HG02571 (cell line): ENCODE data around the gene PABPN1L.

Experiments used
- ATAC-seq: cut with Tn5 transposase; IDR thresholded peaks from one replicate; pipeline ENCODE4 v1.9.1; 2021; ENCODE audit warnings: mild to moderate bottlenecking, moderate library complexity; ENCODE audit not compliant: unreplicated experiment

Gene PABPN1L

GRCh38 chr16:88884569-88885271 lies 18.3 kb upstream of the PABPN1L start:
- no peak for ATAC-seq

- no peak for ATAC-seq
These were observed 17.5 kb upstream of the PABPN1L start for GRCh38 chr16:88883946-88884345.

- ATAC-seq = no peak
These were observed 16.8 kb upstream of the PABPN1L start for GRCh38 chr16:88883117-88883895.

- ATAC-seq = no peak
These were observed 16.0 kb upstream of the PABPN1L start for GRCh38 chr16:88882358-88883030.

- ATAC-seq = no peak
These were observed 15.4 kb upstream of the PABPN1L start for GRCh38 chr16:88881675-88882357.

GRCh38 chr16:88881007-88881615 lies 14.7 kb upstream of the PABPN1L start:
- ATAC-seq = no peak

GRCh38 chr16:88880226-88881006 lies 14.0 kb upstream of the PABPN1L start:
- ATAC-seq = no peak

- no peak for ATAC-seq
These were observed 13.3 kb upstream of the PABPN1L start for GRCh38 chr16:88879788-88880055.

GRCh38 chr16:88878967-88879787 lies 12.7 kb upstream of the PABPN1L start:
- ATAC-seq = no peak

GRCh38 chr16:88878356-88878755 lies 11.9 kb upstream of the PABPN1L start:
- no peak for ATAC-seq

GRCh38 chr16:88877564-88878289 lies 11.3 kb upstream of the PABPN1L start:
- no peak for ATAC-seq

- no peak for ATAC-seq
These were observed 10.6 kb upstream of the PABPN1L start for GRCh38 chr16:88876942-88877526.

- no peak for ATAC-seq
These were observed 9.3 kb upstream of the PABPN1L start for GRCh38 chr16:88875703-88876234.

- ATAC-seq = no peak
These were observed 8.6 kb upstream of the PABPN1L start for GRCh38 chr16:88874938-88875599.

- no peak for ATAC-seq
These were observed 6.3 kb upstream of the PABPN1L start for GRCh38 chr16:88872650-88873331.

- ATAC-seq = no peak
These were observed 5.4 kb upstream of the PABPN1L start for GRCh38 chr16:88871730-88872416.

GRCh38 chr16:88871349-88871702 lies 4.9 kb upstream of the PABPN1L start:
- no peak for ATAC-seq
